ENCODE data around the gene TTC23.
A peak's percentile ranks its signal among the peaks of the same experiment; 100 is the strongest.

DNA sequence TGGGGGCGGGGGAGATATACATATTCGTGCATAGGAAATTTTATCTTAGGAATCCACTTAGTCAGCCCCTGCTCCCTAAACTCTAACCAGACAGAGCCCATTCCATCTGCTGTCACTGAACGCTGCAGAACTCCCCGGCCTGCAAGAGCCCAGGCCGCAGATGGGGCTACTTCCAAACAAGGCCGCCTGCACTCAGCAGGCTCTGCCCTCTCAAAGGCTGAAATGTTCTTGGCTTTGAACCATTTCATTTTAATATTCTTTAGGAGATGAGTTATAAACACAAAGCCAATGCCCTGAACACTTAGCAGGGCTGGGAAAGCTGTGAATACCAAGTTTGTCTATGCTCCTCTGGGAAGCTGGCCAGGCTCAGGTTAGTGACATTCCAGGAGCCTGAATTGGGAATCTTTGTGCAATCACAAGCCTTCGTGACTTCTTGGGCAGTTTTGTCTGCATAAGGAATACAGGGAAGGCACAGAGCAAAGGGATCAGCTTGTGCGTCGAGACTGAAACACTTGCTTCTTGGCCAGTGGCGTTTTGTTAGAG lies 79.5 kb downstream of the TTC23 start:
- TF ChIP-seq POLR2AphosphoS5 (IDR thresholded peaks at IDR 0.05) (peak; percentile 88 to 95), POLR2A (IDR thresholded peaks at IDR 0.05; ENCODE audit: low read depth) (no peak), EP300 (IDR thresholded peaks at IDR 0.05) (peak; percentile 94)
- TF ChIP-seq, protein P1, sequence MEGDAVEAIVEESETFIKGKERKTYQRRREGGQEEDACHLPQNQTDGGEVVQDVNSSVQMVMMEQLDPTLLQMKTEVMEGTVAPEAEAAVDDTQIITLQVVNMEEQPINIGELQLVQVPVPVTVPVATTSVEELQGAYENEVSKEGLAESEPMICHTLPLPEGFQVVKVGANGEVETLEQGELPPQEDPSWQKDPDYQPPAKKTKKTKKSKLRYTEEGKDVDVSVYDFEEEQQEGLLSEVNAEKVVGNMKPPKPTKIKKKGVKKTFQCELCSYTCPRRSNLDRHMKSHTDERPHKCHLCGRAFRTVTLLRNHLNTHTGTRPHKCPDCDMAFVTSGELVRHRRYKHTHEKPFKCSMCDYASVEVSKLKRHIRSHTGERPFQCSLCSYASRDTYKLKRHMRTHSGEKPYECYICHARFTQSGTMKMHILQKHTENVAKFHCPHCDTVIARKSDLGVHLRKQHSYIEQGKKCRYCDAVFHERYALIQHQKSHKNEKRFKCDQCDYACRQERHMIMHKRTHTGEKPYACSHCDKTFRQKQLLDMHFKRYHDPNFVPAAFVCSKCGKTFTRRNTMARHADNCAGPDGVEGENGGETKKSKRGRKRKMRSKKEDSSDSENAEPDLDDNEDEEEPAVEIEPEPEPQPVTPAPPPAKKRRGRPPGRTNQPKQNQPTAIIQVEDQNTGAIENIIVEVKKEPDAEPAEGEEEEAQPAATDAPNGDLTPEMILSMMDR (IDR thresholded peaks at IDR 0.05), result no peak
